Stimulated activated CD4-positive, alpha-beta T cell treated with anti-CD3 and anti-CD28 coated beads, Interleukin-12 subunit alpha, Interleukin-12 subunit beta, amount 100 ng/mL, for 48 hours (primary cell): ENCODE measurements around the gene ARHGEF16.

ENCODE experiments used
- DNase-seq, 3 donors: peaks; one replicate each; pipeline ENCODE4 v3.0.0-alpha.2; 2020; ENCODE audit warnings: low read depth in 2 of 3, low spot score in 1 of 3

The ARHGEF16 gene

GRCh38 chr1:3420218-3420951 is 34.1 kb upstream of the ARHGEF16 start:
- DNase-seq, result no peak

DNA sequence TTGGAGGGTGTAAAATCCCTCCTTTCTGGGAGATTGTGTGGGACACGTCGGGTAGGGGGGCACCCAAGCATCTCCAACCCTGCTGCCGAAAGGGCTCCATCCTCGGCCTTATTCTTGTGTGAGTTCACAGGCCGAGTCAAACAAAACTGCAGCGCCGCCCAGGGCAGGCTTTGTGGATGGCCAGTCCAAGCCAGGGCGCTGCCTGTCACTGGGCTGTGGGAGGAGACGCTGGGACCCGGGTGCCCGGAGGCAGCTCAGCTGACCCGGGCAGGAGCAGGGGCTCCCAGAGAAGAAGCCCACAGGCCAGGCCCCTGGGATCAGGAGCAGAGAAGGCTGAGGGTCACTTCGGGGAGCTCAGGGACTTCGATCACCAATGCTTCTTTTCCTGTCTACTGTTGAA is 31.8 kb upstream of the ARHGEF16 start:
- DNase-seq, result no peak

- no peak for DNase-seq
Observed at GRCh38 chr1:3423245-3423829, 31.1 kb upstream of the ARHGEF16 start.

DNA sequence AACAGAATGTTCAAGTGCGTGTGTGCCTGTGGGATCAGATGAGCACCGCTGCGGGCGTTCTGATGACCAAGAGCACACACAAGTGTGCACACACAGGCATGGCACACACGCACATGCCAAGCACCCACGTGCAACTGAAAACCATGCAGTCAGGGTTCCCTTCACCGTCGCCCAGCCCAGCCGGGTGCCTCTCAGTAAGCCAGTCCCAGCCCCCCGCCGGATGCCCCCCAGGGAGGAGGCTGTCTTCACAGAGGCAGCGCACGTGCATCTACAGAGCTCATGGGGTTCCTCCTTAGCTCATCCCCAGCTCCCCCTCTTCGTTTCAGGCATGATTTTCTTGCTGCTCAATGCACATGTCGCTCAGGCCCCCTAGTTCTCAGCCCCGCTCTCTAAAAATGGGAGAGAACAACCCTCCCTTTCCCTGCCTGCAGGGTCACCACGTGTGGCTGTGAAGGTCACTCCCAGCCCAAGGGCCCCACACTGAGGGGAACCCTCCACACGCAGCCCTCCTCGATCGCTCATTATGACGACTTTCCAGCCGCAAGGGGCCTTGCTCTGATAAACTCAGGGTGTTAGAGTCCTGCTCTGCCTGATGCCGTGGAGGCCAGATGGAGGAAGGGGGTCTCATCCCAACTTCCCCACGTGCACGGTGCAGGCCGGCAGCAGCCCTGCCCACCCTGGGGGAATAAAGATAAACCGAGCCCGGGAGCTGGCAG is 30.4 kb upstream of the ARHGEF16 start:
- no peak for DNase-seq

DNA sequence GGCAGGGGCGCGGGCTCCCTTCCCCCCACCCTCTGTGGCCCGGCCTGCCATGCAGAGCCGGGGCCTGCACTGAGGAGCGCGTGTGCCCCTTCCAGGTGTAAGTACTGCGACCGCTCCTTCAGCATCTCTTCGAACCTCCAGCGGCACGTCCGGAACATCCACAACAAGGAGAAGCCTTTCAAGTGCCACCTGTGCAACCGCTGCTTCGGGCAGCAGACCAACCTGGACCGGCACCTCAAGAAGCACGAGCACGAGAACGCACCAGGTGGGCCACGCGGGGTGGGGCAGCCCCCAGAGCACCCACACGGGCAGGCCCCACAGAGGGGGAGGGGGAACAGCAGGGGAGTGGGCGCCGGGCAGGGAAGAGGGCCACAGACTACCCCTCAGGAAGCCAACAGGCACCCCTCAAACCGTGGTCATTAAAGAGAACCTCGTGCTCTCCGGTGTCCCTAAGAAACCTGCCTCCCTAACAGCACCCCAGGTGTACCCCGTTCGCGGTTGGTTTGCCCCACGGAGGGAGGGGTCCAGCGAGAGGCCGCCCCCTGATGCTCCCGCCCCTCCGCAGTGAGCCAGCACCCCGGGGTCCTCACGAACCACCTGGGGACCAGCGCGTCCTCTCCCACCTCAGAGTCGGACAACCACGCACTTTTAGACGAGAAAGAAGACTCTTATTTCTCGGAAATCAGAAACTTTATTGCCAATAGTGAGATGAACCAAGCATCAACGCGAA is 28.8 kb upstream of the ARHGEF16 start:
- no peak for DNase-seq

DNA sequence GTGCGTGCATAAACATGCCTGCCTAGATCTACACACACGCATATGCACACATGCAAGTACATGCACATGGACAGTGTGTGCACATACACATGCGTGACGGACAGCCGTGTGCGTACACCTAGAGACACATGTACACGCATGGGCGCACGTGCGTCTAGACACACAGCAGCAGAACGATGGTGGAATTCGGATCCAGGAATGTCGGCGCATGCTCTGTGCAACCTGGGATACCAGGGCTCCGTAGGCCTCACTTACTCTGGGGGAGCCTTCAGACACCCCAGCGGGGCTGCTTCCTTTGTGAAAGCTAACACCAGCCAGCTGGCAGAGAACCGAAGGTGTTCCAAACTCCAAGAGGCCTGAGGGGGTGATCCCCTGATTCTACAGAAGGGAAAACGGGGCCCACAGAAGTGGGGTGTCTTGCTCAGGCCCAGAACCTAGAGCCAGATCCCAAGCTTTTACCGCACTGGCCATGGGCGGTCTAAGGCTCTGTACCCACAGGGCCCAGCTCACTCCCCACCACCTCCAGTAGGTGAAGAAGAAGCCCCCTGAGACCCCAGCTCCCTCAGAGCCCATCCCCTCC is 27.4 kb upstream of the ARHGEF16 start:
- no peak for DNase-seq

DNA sequence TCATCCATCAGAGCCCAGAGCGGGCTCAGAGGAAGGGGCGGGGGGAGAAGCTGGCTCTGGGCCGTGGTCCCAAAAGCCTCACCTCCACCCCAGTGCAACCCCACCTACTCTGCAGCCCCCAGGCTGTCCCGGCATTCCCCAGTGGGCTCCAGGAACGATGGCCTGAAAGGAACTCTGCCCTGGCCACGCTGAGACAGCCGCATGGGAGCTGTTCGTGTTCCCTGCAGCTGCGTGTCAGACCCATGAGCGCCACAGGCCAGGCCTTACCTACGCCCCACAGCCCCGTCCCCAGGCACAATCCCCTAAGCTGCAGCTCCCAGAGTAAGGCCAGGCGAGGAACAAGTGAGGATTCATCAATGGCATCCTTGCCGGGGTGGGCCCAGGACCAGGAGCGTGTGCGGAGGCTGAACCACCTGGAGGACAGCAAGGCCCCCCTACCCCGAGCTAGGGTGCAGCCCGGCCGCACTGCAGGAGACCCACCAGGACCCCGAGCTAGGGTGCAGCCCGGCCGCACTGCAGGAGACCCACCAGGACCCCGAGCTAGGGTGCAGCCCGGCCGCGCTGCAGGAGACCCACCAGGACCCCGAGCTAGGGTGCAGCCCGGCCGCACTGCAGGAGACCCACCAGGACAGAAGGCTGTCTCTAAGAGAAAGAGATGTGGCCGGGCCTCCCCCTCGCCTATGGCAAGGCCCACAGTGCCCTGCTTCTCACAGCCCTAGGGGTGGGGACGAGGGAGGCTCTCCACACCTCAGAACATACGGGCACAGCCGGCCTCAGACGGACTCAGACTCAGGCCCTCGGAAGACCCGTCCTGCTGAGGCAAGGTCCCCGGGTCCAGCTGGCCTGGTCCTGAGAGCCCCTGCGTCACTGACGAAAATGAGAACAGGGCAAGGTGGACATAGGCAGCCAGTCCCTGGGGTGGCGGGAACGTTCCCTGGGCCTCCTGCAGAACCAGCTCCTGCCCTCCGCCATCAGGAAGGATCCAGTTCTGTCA is 26.5 kb upstream of the ARHGEF16 start:
- no peak for DNase-seq

DNA sequence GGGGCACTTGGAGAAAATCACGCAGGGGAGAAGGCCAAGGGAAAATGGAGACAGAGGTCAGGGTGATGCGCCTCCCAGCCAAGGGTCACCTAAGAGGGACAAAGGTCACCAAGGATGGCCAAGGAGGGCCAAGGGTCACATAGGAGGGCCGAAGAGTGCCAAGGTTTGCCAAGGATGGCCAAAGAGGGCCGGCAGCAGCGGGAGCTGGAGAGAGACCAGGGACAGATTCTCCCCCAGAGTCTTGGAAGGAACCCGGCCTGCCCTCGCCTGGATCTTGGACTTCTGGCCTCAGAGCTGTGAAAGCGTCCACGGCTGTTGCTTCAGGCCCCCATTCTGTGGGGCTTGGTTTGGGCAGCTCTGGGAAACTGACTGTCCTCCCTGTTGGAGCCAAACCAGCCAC is 25.6 kb upstream of the ARHGEF16 start:
- no peak for DNase-seq

DNA sequence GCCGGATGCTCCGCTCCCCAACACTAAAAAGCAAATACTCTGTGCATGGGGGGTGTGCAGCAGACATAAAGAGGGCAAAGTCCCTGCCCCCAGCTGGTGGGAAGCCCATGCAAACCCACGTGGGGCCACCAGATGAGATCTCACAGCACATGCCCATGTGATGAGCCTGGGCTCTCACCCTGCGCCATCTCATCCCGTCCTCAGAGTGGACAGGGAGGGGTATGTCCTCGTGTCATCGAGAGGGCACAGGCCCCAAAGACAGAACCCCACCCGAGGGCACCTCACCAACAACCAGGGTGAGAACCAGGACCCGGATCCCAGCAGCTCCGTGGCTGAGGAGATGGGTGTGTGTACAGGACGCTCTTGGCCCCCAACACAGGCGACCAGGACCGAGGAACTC is 25.1 kb upstream of the ARHGEF16 start:
- no peak for DNase-seq

DNA sequence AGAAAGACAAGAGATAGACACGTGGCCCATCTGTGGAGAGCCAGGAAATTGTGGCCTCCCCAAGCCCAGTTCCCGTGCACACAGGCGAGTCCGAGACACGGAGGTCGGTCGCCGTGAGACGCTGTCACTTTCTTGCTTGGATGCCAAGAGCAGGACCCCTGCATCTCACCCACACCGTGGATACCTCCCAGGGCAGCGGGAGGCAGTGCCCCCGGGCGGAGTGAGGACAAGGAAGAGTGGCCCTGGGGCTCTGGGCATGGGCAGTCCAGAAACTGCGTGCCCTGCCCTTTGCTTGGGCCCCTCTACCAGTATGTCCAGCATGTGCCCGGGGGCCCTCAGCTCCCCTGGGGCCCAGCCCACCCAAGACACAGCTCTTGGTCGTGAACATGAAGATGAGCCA is 24.7 kb upstream of the ARHGEF16 start:
- no peak for DNase-seq

GRCh38 chr1:3430406-3430805 is 24.1 kb upstream of the ARHGEF16 start:
- DNase-seq, result no peak

DNA sequence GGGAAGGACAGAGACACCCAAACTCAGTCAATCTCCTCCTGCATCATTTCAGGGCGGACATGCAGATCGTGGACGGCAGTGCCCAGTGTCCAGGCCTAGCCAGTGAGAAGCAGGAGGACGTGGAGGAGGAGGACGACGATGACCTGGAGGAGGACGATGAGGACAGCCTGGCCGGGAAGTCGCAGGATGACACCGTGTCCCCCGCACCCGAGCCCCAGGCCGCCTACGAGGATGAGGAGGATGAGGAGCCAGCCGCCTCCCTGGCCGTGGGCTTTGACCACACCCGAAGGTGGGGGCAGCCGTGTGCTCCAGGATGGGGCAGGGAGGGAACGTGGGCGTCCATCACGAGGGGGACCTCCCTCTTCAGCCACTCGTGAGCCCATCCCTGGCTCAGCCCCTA is 23.6 kb upstream of the ARHGEF16 start:
- DNase-seq, result no peak

DNA sequence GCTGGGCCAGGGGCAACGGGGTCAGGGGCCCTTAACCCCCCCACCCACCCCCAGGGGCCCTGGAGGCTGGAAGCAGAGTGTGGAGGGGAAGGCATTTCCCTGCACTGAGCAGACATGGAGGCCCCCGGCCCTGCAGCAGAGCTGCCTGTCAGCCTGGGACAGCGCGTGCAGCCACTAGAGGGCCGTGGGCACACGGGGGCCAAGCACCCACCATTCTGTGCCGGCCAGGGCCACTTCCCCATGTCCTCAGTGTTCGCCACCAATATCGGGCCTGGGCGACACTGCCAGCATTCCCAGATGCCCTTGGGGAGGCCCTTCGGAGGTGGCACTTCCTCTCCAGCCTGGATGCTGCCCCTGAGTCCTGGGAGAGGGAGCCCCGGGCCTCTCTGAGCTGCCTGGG is 23.2 kb upstream of the ARHGEF16 start:
- no peak for DNase-seq

DNA sequence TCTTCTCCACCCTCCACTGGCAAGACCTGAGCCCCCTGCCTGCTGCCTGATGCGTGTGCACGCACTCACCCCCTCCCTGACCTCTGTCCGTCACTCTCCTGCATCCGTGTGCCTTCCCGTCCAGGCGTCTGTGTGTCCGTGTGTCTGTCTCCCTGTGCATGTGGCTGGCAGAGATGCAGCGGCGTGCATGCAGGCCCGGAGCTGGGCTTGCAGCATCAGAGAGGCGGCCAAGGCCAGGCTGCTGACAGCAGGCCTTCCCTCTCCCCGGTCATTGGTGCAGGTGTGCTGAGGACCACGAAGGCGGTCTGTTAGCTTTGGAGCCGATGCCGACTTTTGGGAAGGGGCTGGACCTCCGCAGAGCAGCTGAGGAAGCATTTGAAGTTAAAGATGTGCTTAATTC is 22.8 kb upstream of the ARHGEF16 start:
- no peak for DNase-seq

DNA sequence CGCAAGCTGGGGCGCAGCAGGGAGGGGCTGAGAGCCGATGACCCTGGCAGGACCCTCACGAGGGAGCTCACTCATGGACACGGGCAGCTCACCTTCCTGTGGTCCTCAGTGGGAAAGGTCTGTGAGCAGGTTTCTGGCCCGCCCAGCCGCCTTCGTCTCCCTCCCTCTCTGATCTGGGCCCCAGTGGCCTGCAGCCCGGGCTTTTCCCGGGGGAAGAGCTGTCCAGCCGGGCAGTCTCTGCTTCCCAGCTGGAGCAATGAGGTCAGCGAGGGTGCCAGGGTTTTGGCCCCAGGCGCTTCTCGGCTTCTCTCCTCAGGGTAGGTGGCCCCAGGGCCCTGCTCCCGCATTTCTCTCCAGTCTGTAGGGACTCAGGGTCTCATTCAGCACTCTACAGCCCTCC is 22.2 kb upstream of the ARHGEF16 start:
- no peak for DNase-seq

DNA sequence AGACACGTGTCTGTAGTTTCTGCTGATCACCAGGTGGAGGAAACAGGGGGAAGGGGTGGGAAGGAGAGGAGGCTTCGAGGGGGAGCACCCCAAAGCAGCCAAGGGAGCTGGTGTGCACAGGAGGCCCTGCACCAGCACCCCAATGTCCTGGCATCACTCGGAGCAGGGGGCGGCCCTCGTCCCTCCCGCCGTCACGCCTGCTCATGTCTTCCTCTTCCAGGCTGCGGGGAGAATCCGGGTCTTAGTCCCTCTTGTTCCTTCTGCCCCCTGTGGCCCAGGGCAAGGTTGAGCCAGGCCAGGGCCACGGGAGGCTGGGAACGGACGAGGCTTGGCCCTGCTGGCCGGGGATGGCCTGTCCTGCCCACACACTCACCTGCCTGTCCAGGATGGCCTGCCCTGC is 21.4 kb upstream of the ARHGEF16 start:
- no peak for DNase-seq

DNA sequence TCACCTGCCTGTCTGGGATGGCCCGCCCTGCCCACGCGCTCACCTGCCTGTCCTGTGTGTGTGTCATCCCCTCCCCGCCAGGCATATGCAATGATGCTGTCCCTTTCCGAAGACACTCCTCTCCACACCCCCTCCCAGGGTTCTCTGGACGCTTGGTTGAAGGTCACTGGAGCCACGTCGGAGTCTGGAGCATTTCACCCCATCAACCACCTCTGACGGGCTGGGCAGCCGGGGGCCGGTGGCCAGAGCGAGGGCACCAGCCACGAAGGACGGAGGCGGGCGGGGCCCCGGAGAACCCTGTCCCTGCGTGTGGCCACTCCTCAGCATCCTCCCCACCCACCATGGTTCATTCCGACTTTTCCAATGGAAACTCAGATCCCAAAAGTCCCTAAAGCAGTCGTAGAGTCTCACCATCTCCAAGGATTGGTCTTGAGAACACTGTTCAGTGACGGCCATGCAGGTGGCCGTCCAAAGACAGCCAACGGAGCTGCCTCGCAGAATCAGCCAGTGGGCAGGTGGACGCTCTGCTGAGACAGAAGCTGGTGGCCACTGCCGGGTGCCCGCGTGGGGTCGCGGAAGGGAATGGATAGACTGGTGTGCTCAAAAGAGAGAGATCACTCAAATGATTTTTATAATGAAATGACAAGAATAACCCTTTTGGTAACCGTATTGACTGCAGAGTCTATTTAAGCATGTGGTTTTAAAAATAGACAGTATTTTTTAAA is 20.7 kb upstream of the ARHGEF16 start:
- DNase-seq, result no peak

GRCh38 chr1:3434406-3435110 is 19.9 kb upstream of the ARHGEF16 start:
- no peak for DNase-seq

DNA sequence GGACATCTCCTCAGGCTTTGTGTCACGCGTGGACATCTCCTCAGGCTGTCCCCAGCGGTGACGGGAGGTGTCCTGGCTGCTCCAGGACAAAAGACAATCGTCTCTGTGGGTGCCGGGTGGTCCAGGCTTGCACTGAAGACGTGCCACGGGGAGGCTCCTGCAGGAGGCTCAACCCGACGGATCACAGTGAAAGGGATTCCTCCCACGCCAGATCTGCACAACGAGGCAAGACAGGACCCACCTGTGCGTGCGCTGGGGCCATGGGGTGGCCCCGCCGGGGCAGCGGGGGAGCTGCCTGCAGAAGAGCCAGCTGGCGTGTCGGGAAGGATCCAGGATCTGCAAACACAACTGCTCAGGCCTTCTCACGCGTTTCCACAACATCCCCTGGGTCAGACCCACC is 18.8 kb upstream of the ARHGEF16 start:
- no peak for DNase-seq
